T-cell (primary cell): Measurements from ENCODE around the gene KLHL24. TPM values are rescaled to one million over a fixed set of nuclear protein-coding genes. Genes with fewer than 3 reads are reported as not detected.
"Not testable (repeated sequence)": the region's sequence is repeated elsewhere in the genome, so short reads cannot be mapped to it uniquely, and the experiment has no call there.

Experiments used
- ATAC-seq, 4 experiments: fragments of 200-7000 bp in 3 of 4; fragments of 150-1000 bp in 1 of 4; cut with Tn5 transposase; replicated peaks in 1 of 4; 1 replicate in 3 of 4; 2 replicates in 1 of 4; pipeline ENCODE4 v1.10.0; 2021; ENCODE audit warnings: moderate library complexity in 3 of 4, mild to moderate bottlenecking in 2 of 4, moderate number of reproducible peaks in 1 of 4
- CTCF ChIA-PET, 2 donors: fragments of 300-600 bp; sonication (Branson Sonifier 250); formaldehyde crosslinking; loops; one replicate each; lab custom pipeline; 2022; ENCODE audit warnings: antibody characterized with exemption in 2 of 2; lab: Charles Lee
- POLR2A ChIA-PET, 2 donors: fragments of 300-600 bp; sonication (Branson Sonifier 250); formaldehyde crosslinking; loops; one replicate each; lab custom pipeline; 2022; ENCODE audit warnings: antibody characterized with exemption in 2 of 2; lab: Charles Lee
- DNase-seq, 35 experiments: peaks; one replicate each; pipeline versions ENCODE4 v3.0.0 to v3.0.0-alpha.2; 2013 to 2023
- H3K27ac ChIP-seq: one replicate; pipeline ENCODE4 v1.5.1; 2013; ENCODE audit warnings: low read length
- H3K27me3 ChIP-seq, 2 experiments: replicated peaks in 1 of 2; 1 replicate in 1 of 2; 2 replicates in 1 of 2; pipeline versions ENCODE4 v1.6.1 to v1.7.0; 2013; ENCODE audit warnings: low read length in 1 of 2, mixed read lengths in 1 of 2; ENCODE audit not compliant: control insufficient read depth in 2 of 2, insufficient read depth in 2 of 2; ENCODE audit errors: extremely low read depth in 1 of 2
- H3K36me3 ChIP-seq, 2 donors: 1 replicate in 1 of 2; 2 replicates in 1 of 2; pipeline versions ENCODE4 v1.6.1 to v1.7.0; 2013; ENCODE audit warnings: low read length in 1 of 2; ENCODE audit not compliant: control insufficient read depth in 2 of 2, insufficient read depth in 1 of 2; ENCODE audit errors: extremely low read depth in 1 of 2
- H3K4me1 ChIP-seq, 2 experiments: 1 replicate in 1 of 2; 2 replicates in 1 of 2; pipeline versions ENCODE4 v1.6.1 to v1.7.0; 2013; ENCODE audit warnings: low read length in 2 of 2, mixed read lengths in 1 of 2; ENCODE audit not compliant: insufficient read depth in 2 of 2, control insufficient read depth in 1 of 2; ENCODE audit errors: extremely low read depth in 1 of 2
- H3K4me3 ChIP-seq, 2 donors: 1 replicate in 1 of 2; 2 replicates in 1 of 2; pipeline versions ENCODE4 v1.5.1 to v1.7.0; 2013; ENCODE audit warnings: mild to moderate bottlenecking in 2 of 2, low read length in 1 of 2, moderate library complexity in 1 of 2; ENCODE audit not compliant: control insufficient read depth in 1 of 2; ENCODE audit errors: extremely low read depth in 1 of 2
- H3K9me3 ChIP-seq: 2 replicates; pipeline ENCODE4 v1.7.0; 2013
- H3K27ac Mint-ChIP-seq, 2 donors: one replicate each; pipeline ENCODE4 v1.8.0; 2020 to 2021; ENCODE audit warnings: mild to moderate bottlenecking in 2 of 2, mixed read lengths in 2 of 2
- H3K27me3 Mint-ChIP-seq, 2 donors: one replicate each; pipeline ENCODE4 v1.8.0; 2021 to 2022; ENCODE audit warnings: mixed read lengths in 2 of 2
- H3K36me3 Mint-ChIP-seq: one replicate; pipeline ENCODE4 v1.8.0; 2021; ENCODE audit warnings: mixed read lengths
- H3K4me1 Mint-ChIP-seq, 3 donors: one replicate each; pipeline ENCODE4 v1.8.0; 2020 to 2022; ENCODE audit warnings: mixed read lengths in 3 of 3, mild to moderate bottlenecking in 1 of 3
- H3K4me3 Mint-ChIP-seq, 3 donors: one replicate each; pipeline ENCODE4 v1.8.0; 2020 to 2022; ENCODE audit warnings: mild to moderate bottlenecking in 3 of 3, mixed read lengths in 3 of 3, moderate library complexity in 3 of 3
- H3K9me3 Mint-ChIP-seq, 3 donors: one replicate each; pipeline ENCODE4 v1.8.0; 2020 to 2022; ENCODE audit warnings: mixed read lengths in 3 of 3
- WGBS: methylation state at CpG from one replicate; pipeline ENCODE4 v1.1.5; 2013; ENCODE audit warnings: missing lambda C conversion rate; ENCODE audit not compliant: insufficient coverage; 5-methylcytosine and 5-hydroxymethylcytosine counted together
- total RNA-seq, 35 experiments: library from RNA in 6 of 35; stranded (reverse) in 6 of 35; fragments of 120-200 nt in 1 of 35; gene quantifications; one replicate each; pipeline versions ENCODE4 v1.2.1 to v1.2.4 and lab custom pipeline; 2013 to 2026

Gene KLHL24
- total RNA-seq, 5 donors from 2014 or later (not counting 1 experiment from before 2014, with no cell fraction given) = 83.3 to 145 (median 101) TPM

DNA sequence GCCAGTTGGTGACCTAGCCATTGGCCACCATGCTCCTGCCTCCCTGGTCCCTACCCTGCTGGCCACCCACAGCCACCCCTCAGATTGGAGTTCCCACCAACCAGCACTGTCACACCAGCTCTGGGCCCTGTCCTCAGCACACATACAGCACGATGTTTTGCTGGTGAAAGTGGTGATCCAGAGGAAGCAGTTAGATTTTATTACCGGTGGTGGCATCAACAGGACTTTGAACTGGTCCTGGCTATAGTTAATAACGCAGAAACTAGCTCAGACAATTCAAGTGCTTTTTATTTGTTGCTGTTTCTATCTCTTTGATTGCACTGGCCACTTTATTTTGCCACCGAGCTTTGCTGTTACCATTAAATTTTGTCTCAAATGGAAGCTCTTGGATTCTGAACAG lies 16.4 kb upstream of the KLHL24 start:
- Histone ChIP-seq H3K4me1 (no peaks in the 10 kb centered on the region), H3K4me3 (no peak overlapping the region), H3K27ac (no peak overlapping the region), H3K27me3 (peaks cover 0 to 4% of the 10 kb centered on the region in 2 experiments), H3K9me3 (no peaks in the 10 kb centered on the region), H3K36me3 (no peaks in the 10 kb centered on the region)
- POLR2A ChIA-PET = no interaction called here
- peaks cover 0 to 4% (median 0%) of the 10 kb centered on the region in 3 donors for H3K9me3 Mint-ChIP-seq
- WGBS = 94% methylated on average over 3 of the region's 4 CpGs
- H3K36me3 Mint-ChIP-seq = no peaks in the 10 kb centered on the region
- ATAC-seq (no peak), DNase-seq (no peak)
- no peak overlapping the region for H3K27ac Mint-ChIP-seq
- CTCF ChIA-PET = no interaction called here
- H3K4me3 Mint-ChIP-seq = no peak overlapping the region
- H3K27me3 Mint-ChIP-seq = peaks cover 0 to 5% of the 10 kb centered on the region in 2 donors
- H3K4me1 Mint-ChIP-seq = no peaks in the 10 kb centered on the region

DNA sequence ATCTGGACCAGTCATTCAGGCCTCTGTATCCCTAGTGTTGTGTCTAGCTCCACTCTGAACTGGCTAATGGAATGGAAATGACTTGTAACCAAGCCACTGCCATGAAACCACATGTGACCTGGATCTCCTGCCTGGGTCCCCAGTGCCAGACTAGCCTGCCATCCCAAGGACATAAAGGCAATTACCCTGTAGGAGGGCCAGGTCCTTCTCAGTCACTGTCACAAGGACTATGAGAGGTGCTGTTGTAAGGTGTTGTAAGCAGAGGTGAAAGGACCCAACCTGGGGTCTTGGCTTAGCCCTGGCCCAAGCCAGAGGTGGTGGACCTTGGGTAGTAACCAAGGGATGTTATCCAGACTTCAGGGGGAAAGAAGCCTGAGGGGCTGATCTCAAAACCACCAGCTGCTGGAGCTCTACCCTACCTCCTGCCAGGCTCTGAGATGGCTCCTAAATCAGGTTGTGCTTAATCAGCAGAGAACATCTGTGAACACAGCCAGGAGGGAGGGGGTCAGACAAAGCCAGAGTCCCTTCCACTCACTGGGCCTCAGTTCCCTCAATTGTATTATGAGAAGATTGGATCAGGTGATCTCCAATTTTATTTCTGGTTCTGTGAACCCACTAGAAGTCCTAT lies 15.7 kb upstream of the KLHL24 start:
- ATAC-seq (no peak), DNase-seq (no peak)
- no peaks in the 10 kb centered on the region for H3K27me3 ChIP-seq
- H3K4me3 ChIP-seq = no peak overlapping the region
- H3K4me1 Mint-ChIP-seq = no peaks in the 10 kb centered on the region
- no peaks in the 10 kb centered on the region for H3K36me3 Mint-ChIP-seq
- no peak overlapping the region for H3K27ac ChIP-seq
- H3K9me3 ChIP-seq = no peaks in the 10 kb centered on the region
- peaks cover 0 to 4% (median 0%) of the 10 kb centered on the region in 3 donors for H3K9me3 Mint-ChIP-seq
- H3K4me1 ChIP-seq = no peaks in the 10 kb centered on the region
- ChIA-PET CTCF (no interaction called here), POLR2A (no interaction called here)
- peaks cover 0 to 4% of the 10 kb centered on the region in 2 donors for H3K27me3 Mint-ChIP-seq
- H3K4me3 Mint-ChIP-seq = no peak overlapping the region
- no peak overlapping the region for H3K27ac Mint-ChIP-seq
- H3K36me3 ChIP-seq = no peaks in the 10 kb centered on the region

- peaks cover 0 to 4% (median 0%) of the 10 kb centered on the region in 3 donors for H3K9me3 Mint-ChIP-seq
- H3K4me3 Mint-ChIP-seq = no peak overlapping the region
- Histone ChIP-seq H3K4me1 (no peaks in the 10 kb centered on the region), H3K9me3 (no peaks in the 10 kb centered on the region), H3K27me3 (no peaks in the 10 kb centered on the region), H3K4me3 (no peak overlapping the region), H3K36me3 (no peaks in the 10 kb centered on the region), H3K27ac (no peak overlapping the region)
- no peaks in the 10 kb centered on the region for H3K4me1 Mint-ChIP-seq
- ChIA-PET CTCF (no interaction called here), POLR2A (no interaction called here)
- no peak overlapping the region for H3K27ac Mint-ChIP-seq
- DNase-seq (no peak), ATAC-seq (no peak)
- H3K27me3 Mint-ChIP-seq = peaks cover 0 to 3% of the 10 kb centered on the region in 2 donors
- H3K36me3 Mint-ChIP-seq = no peaks in the 10 kb centered on the region
- WGBS = 80% methylated on average over 1 of the region's 1 CpG
Observed at GRCh38 chr3:183620252-183620628, 15.2 kb upstream of the KLHL24 start.

DNA sequence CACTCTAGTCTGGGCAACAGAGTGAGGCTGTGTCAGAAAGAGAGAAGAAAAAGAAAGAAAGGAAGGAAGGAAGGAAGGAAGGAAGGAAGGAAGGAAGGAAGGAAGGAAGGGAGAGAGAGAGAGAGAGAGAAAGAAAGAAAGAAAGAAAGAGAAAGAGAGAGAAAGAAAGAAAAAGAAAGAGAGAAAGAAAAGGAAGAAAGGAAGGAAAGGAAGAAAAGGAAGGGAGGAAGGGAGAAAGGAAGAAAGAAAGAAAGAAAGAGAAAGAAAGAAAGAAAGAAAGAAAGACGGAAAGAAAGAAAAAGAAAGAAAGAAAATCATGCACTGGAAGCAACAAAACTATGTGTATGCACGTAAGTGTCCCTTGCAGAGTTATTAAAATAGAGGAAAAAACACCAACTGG lies 12.9 kb upstream of the KLHL24 start:
- H3K4me1 Mint-ChIP-seq, H3K36me3 Mint-ChIP-seq, H3K27me3 ChIP-seq, H3K9me3 Mint-ChIP-seq, H3K9me3 ChIP-seq, CTCF ChIA-PET, H3K27ac ChIP-seq, ATAC-seq, H3K36me3 ChIP-seq, POLR2A ChIA-PET, DNase-seq, H3K4me1 ChIP-seq, H3K4me3 ChIP-seq, H3K27ac Mint-ChIP-seq, H3K4me3 Mint-ChIP-seq, H3K27me3 Mint-ChIP-seq: not testable (repeated sequence)
- WGBS = no CpG with 5 or more reads among the region's 2 CpGs

DNA sequence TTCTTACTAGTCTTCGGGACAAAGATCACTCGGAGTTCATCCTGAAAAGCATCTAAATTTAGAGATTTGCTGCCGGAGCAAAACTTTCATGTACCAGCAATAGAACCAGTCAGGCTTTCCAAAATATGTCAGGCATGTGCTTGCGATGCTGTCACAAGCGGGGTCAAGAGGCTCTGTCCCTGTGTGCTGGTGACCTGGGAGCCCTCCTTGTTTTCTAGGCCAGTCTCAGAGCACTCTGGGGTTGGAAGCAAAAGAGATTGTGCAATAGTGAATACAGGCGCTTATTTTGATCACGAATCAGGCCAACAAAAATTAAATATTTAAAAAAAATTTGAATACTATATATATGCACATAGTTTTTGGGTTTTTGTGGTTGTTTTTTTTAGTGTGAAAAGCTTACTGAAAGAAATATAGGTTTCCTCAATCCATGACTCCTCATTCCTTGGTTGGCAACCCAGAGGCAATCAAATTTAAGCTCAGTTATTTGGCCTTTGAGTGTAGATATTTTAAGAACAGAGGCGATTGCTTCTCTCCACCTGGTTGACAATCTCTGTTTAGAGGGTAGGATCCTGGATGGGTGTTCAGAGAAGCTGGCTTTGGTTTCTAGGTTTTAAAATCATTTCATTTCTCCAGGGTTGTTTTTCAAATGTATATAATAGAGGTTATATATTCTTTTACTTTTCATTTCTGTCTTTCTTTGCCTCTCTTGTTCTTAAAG lies 8.4 kb upstream of the KLHL24 start:
- H3K27ac ChIP-seq = no peak overlapping the region
- no peak for DNase-seq
- no peaks in the 10 kb centered on the region for H3K36me3 ChIP-seq
- H3K27ac Mint-ChIP-seq = no peak overlapping the region
- peaks cover 0 to 8% of the 10 kb centered on the region in 2 experiments for H3K27me3 ChIP-seq
- no peaks in the 10 kb centered on the region for H3K4me1 Mint-ChIP-seq
- H3K4me1 ChIP-seq = no peaks in the 10 kb centered on the region
- H3K9me3 ChIP-seq = no peaks in the 10 kb centered on the region
- no peak overlapping the region for H3K4me3 ChIP-seq
- no peak overlapping the region for H3K4me3 Mint-ChIP-seq
- peaks cover 0 to 2% of the 10 kb centered on the region in 2 donors for H3K27me3 Mint-ChIP-seq
- POLR2A ChIA-PET = no interaction called here
- CTCF ChIA-PET = interaction anchor here in 1 of 2 donors (0.6 kb wide), 1 partner anchor 137 kb away, joined by 5 read pairs; no protein-coding TSS in a partner anchor
- WGBS = 100% methylated on average over 3 of the region's 8 CpGs
- H3K36me3 Mint-ChIP-seq = no peaks in the 10 kb centered on the region
- H3K9me3 Mint-ChIP-seq = no peaks in the 10 kb centered on the region
- ATAC-seq = no peak

GRCh38 chr3:183629546-183630301 lies 5.7 kb upstream of the KLHL24 start:
- ChIA-PET CTCF (no interaction called here), POLR2A (interaction anchor here in 1 of 2 donors (0.6 kb wide), 1 partner anchor 63 kb away, joined by 3 read pairs; no protein-coding TSS in a partner anchor)
- Histone ChIP-seq H3K4me3 (no peak overlapping the region), H3K36me3 (no peaks in the 10 kb centered on the region), H3K27ac (no peak overlapping the region), H3K4me1 (peaks cover 0 to 1% of the 10 kb centered on the region in 2 experiments), H3K9me3 (no peaks in the 10 kb centered on the region), H3K27me3 (peaks cover 0 to 8% of the 10 kb centered on the region in 2 experiments)
- no peak for DNase-seq
- 88% methylated on average over 2 of the region's 3 CpGs for WGBS
- no peak overlapping the region for H3K27ac Mint-ChIP-seq
- no peak for ATAC-seq
- H3K36me3 Mint-ChIP-seq = no peaks in the 10 kb centered on the region
- peaks cover 3 to 7% (median 5%) of the 10 kb centered on the region in 3 donors for H3K4me1 Mint-ChIP-seq
- H3K9me3 Mint-ChIP-seq = no peaks in the 10 kb centered on the region
- no peak overlapping the region for H3K4me3 Mint-ChIP-seq
- peaks cover 0 to 2% of the 10 kb centered on the region in 2 donors for H3K27me3 Mint-ChIP-seq
